ENCODE results near the gene DCBLD2. TPM values are rescaled to one million over a fixed set of nuclear protein-coding genes. Genes with fewer than 3 reads are reported as not detected.

The DCBLD2 gene
- polyA plus RNA-seq, 1 of the 3 experiments (the other 2 are of a cell fraction) = 159 TPM

- H4K20me1 ChIP-seq (ENCODE audit: insufficient read depth) = no peaks in the 10 kb centered on the region
- peak overlapping the region in 1 of 2 experiments; percentile 14; a peak in 1 of 4 replicates for H3K27ac ChIP-seq (ENCODE audit: low read depth in 2 of 2, low read length in 1 of 2)
- H3K9me2 ChIP-seq = no peaks in the 10 kb centered on the region
- H3F3A ChIP-seq (replicated peaks; ENCODE audit: insufficient read depth) = peaks cover 8% of the 10 kb centered on the region
- WGBS (ENCODE audit: low lambda C conversion rate) = 83% methylated on average over 8 of the region's 8 CpGs
- H3K9ac ChIP-seq = no peak overlapping the region
- TF ChIP-seq YY1 (IDR thresholded peaks at IDR 0.05; ENCODE audit: low read depth) (no peak), REST (IDR thresholded peaks at IDR 0.05; ENCODE audit: low read depth, low read length) (no peak), FOSL2 (IDR thresholded peaks at IDR 0.05; ENCODE audit: borderline replicate concordance, low read depth) (no peak), MXI1 (IDR thresholded peaks at IDR 0.05; ENCODE audit: low read depth, low read length) (no peak), TCF12 (IDR thresholded peaks at IDR 0.05) (no peak), ZBTB33 (IDR thresholded peaks at IDR 0.05; ENCODE audit: borderline replicate concordance, low read depth) (no peak)
- peaks cover 26% of the 10 kb centered on the region; the same call in 1 of the 2 replicates for H3K79me2 ChIP-seq (ENCODE audit: insufficient read depth)
- POLR2A ChIA-PET = interaction anchor here (1.1 kb wide), 1 partner anchor 38 kb away, joined by 4 read pairs; no protein-coding TSS in a partner anchor
- peaks cover 5 to 33% of the 10 kb centered on the region in 2 experiments for H3K36me3 ChIP-seq (replicated peaks in 1 of 2; ENCODE audit: control insufficient read depth in 1 of 2, insufficient read depth in 2 of 2, low read length in 1 of 2)
- H3K4me2 ChIP-seq = no peak overlapping the region
- no peaks in the 10 kb centered on the region for H3K9me3 ChIP-seq
- DNase-seq = no peak
- H3K27me3 ChIP-seq (ENCODE audit: insufficient read depth) = no peaks in the 10 kb centered on the region
- CTCF ChIA-PET = interaction anchor here (1.1 to 2.4 kb wide), 4 partner anchors 12 to 169 kb away, joined by 4 to 12 read pairs (median 5); no protein-coding TSS in a partner anchor
- no peak overlapping the region for H2AFZ ChIP-seq (ENCODE audit: low read depth)
- H3K4me3 ChIP-seq (ENCODE audit: low read depth in 2 of 2, low read length in 1 of 2) = no peak overlapping the region
- peaks cover 4 to 24% of the 10 kb centered on the region in 2 experiments; a peak in 3 of 4 replicates for H3K4me1 ChIP-seq (ENCODE audit: control insufficient read depth in 1 of 2, insufficient read depth in 2 of 2, low read depth in 1 of 2, low read length in 1 of 2)
Measured at GRCh38 chr3:98770261-98771039, 131.0 kb downstream of the DCBLD2 start.

- no peaks in the 10 kb centered on the region for H4K20me1 ChIP-seq (ENCODE audit: insufficient read depth)
- POLR2A ChIA-PET = no interaction called here
- peaks cover 31% of the 10 kb centered on the region; the same call in 1 of the 2 replicates for H3K79me2 ChIP-seq (ENCODE audit: insufficient read depth)
- H3K4me1 ChIP-seq (ENCODE audit: control insufficient read depth in 1 of 2, insufficient read depth in 2 of 2, low read depth in 1 of 2, low read length in 1 of 2) = peaks cover 4 to 33% of the 10 kb centered on the region in 2 experiments; a peak in 3 of 4 replicates
- no peak overlapping the region for H3K4me3 ChIP-seq (ENCODE audit: low read depth in 2 of 2, low read length in 1 of 2)
- H3K4me2 ChIP-seq = no peak overlapping the region
- H3K9me2 ChIP-seq = no peaks in the 10 kb centered on the region
- H3K36me3 ChIP-seq (replicated peaks in 1 of 2; ENCODE audit: control insufficient read depth in 1 of 2, insufficient read depth in 2 of 2, low read length in 1 of 2) = peaks cover 5 to 30% of the 10 kb centered on the region in 2 experiments
- CTCF ChIA-PET = interaction anchor here (1.4 to 2.4 kb wide), 3 partner anchors 38 to 168 kb away, joined by 4 to 12 read pairs (median 5); no protein-coding TSS in a partner anchor
- DNase-seq = no peak
- no peak overlapping the region for H2AFZ ChIP-seq (ENCODE audit: low read depth)
- H3F3A ChIP-seq (replicated peaks; ENCODE audit: insufficient read depth) = peaks cover 8% of the 10 kb centered on the region
- H3K9ac ChIP-seq = no peak overlapping the region
- peak overlapping the region in 1 of 2 experiments; percentile 58; a peak in 2 of 4 replicates for H3K27ac ChIP-seq (ENCODE audit: low read depth in 2 of 2, low read length in 1 of 2)
- H3K27me3 ChIP-seq (ENCODE audit: insufficient read depth) = no peaks in the 10 kb centered on the region
- H3K9me3 ChIP-seq = no peaks in the 10 kb centered on the region
- TF ChIP-seq REST (IDR thresholded peaks at IDR 0.05; ENCODE audit: low read depth, low read length) = no peak
- TF ChIP-seq USF1 (IDR thresholded peaks at IDR 0.05; ENCODE audit: borderline replicate concordance, low read depth) = no peak
- no peak for TF ChIP-seq ZBTB33 (IDR thresholded peaks at IDR 0.05; ENCODE audit: borderline replicate concordance, low read depth)
- no peak for TF ChIP-seq USF2 (IDR thresholded peaks at IDR 0.05; ENCODE audit: borderline replicate concordance, low read depth, low read length)
- TF ChIP-seq GABPA (IDR thresholded peaks at IDR 0.05; ENCODE audit: low read depth) = no peak
Measured at GRCh38 chr3:98769448-98769847, 132.0 kb downstream of the DCBLD2 start.
